Activated B cell treated with CpG ODN at 0.5 μM for 24 hours (primary cell): Measurements from ENCODE around the gene NUDT21. TPM values are rescaled to one million over a fixed set of nuclear protein-coding genes. Genes with fewer than 3 reads are reported as not detected.

ENCODE experiments used
- ATAC-seq: fragments of 200-7000 bp; cut with Tn5 transposase; one replicate; pipeline ENCODE4 v1.10.0; 2021; ENCODE audit warnings: low read depth, mild to moderate bottlenecking, moderate library complexity
- CTCF ChIA-PET: fragments of 350-600 bp; sonication (Branson Sonifier 250); formaldehyde crosslinking; loops from one replicate; lab custom pipeline; 2021; ENCODE audit warnings: antibody characterized with exemption; lab: Charles Lee
- POLR2A ChIA-PET: fragments of 350-600 bp; sonication (Branson Sonifier 250); formaldehyde crosslinking; loops from one replicate; lab custom pipeline; 2021; ENCODE audit warnings: antibody characterized with exemption; lab: Charles Lee
- DNase-seq: peaks from one replicate; pipeline ENCODE4 v3.0.0; 2022
- H3K27ac Mint-ChIP-seq: one replicate; pipeline ENCODE4 v1.8.0; 2020; ENCODE audit warnings: mixed read lengths
- H3K27me3 Mint-ChIP-seq: one replicate; pipeline ENCODE4 v1.8.0; 2021; ENCODE audit warnings: mixed read lengths
- H3K36me3 Mint-ChIP-seq: one replicate; pipeline ENCODE4 v1.8.0; 2021; ENCODE audit warnings: low read depth, mixed read lengths
- H3K4me1 Mint-ChIP-seq: one replicate; pipeline ENCODE4 v1.8.0; 2021; ENCODE audit warnings: mixed read lengths
- H3K4me3 Mint-ChIP-seq: one replicate; pipeline ENCODE4 v1.8.0; 2020; ENCODE audit warnings: mild to moderate bottlenecking, mixed read lengths
- H3K9me3 Mint-ChIP-seq: one replicate; pipeline ENCODE4 v1.8.0; 2020; ENCODE audit warnings: mixed read lengths
- intact Hi-C: fragments of 100-400 bp; cut with micrococcal nuclease; formaldehyde crosslinking; loops from one replicate; pipeline ENCODE4 v1.15.1; 2024
- total RNA-seq: library from RNA; stranded (reverse); gene quantifications from 2 replicates; pipeline ENCODE4 v1.2.3, GENCODE V29; 2022
- TF ChIP-seq, protein P1 (sequence below): fragments of 200-600 bp; IDR thresholded peaks from one replicate; pipeline ENCODE4 v1.8.0; 2022; ENCODE audit warnings: antibody characterized with exemption, mild to moderate bottlenecking

The NUDT21 gene
- total RNA-seq, 1 donor from 2014 or later = 111 TPM

- no peak for ATAC-seq
- H3K27ac Mint-ChIP-seq = no peak overlapping the region
- H3K4me1 Mint-ChIP-seq = no peaks in the 10 kb centered on the region
- TF ChIP-seq, protein P1, sequence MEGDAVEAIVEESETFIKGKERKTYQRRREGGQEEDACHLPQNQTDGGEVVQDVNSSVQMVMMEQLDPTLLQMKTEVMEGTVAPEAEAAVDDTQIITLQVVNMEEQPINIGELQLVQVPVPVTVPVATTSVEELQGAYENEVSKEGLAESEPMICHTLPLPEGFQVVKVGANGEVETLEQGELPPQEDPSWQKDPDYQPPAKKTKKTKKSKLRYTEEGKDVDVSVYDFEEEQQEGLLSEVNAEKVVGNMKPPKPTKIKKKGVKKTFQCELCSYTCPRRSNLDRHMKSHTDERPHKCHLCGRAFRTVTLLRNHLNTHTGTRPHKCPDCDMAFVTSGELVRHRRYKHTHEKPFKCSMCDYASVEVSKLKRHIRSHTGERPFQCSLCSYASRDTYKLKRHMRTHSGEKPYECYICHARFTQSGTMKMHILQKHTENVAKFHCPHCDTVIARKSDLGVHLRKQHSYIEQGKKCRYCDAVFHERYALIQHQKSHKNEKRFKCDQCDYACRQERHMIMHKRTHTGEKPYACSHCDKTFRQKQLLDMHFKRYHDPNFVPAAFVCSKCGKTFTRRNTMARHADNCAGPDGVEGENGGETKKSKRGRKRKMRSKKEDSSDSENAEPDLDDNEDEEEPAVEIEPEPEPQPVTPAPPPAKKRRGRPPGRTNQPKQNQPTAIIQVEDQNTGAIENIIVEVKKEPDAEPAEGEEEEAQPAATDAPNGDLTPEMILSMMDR = no peak
- intact Hi-C loops = no loop called here
- H3K9me3 Mint-ChIP-seq = no peaks in the 10 kb centered on the region
- no peak for DNase-seq
- no peaks in the 10 kb centered on the region for H3K27me3 Mint-ChIP-seq
- H3K4me3 Mint-ChIP-seq = no peak overlapping the region
- peaks cover 69% of the 10 kb centered on the region for H3K36me3 Mint-ChIP-seq
- ChIA-PET POLR2A (no interaction called here), CTCF (no interaction called here)
Measured at GRCh38 chr16:56480776-56481467, 29.8 kb upstream of the NUDT21 start.

DNA sequence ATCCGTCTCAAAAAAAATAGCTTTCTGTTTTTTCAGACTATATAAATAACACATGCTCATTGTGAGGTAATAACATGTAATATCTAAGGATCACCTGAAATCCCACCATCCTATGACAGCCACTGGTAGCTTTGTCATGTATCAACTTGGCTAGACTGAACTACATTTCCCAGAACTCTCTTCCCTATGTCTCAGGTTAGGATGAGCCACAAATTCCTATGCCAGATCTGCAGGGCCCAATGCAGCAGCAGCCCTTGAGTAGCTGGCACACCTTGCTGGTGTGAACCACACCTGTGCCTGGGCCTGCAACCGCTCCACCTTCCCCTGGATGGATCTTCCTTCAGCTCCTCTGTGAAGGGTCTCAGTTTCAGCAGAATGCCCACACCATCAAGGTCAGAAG, 28.3 kb upstream of the NUDT21 start:
- ATAC-seq (no peak), DNase-seq (no peak)
- ChIA-PET CTCF (no interaction called here), POLR2A (no interaction called here)
- Mint-ChIP-seq H3K36me3 (peaks cover 71% of the 10 kb centered on the region), H3K9me3 (no peaks in the 10 kb centered on the region), H3K27ac (no peak overlapping the region), H3K4me3 (no peak overlapping the region), H3K27me3 (no peaks in the 10 kb centered on the region), H3K4me1 (no peaks in the 10 kb centered on the region)
- TF ChIP-seq, protein P1 = no peak
- intact Hi-C loops = no loop called here

GRCh38 chr16:56478281-56479049, 27.3 kb upstream of the NUDT21 start:
- Mint-ChIP-seq H3K27me3 (no peaks in the 10 kb centered on the region), H3K27ac (no peak overlapping the region), H3K4me3 (no peak overlapping the region), H3K9me3 (no peaks in the 10 kb centered on the region), H3K4me1 (no peaks in the 10 kb centered on the region), H3K36me3 (peaks cover 72% of the 10 kb centered on the region)
- DNase-seq (no peak), ATAC-seq (no peak)
- intact Hi-C loops = no loop called here
- POLR2A ChIA-PET = no interaction called here
- CTCF ChIA-PET = no interaction called here
- TF ChIP-seq, protein P1 = no peak

GRCh38 chr16:56477096-56477878, 26.2 kb upstream of the NUDT21 start:
- H3K27ac Mint-ChIP-seq = no peak overlapping the region
- H3K36me3 Mint-ChIP-seq = peaks cover 76% of the 10 kb centered on the region
- no peak overlapping the region for H3K4me3 Mint-ChIP-seq
- no peaks in the 10 kb centered on the region for H3K9me3 Mint-ChIP-seq
- DNase-seq (no peak), ATAC-seq (no peak)
- TF ChIP-seq, protein P1 = no peak
- ChIA-PET CTCF (no interaction called here), POLR2A (no interaction called here)
- intact Hi-C loops = no loop called here
- no peaks in the 10 kb centered on the region for H3K27me3 Mint-ChIP-seq
- no peaks in the 10 kb centered on the region for H3K4me1 Mint-ChIP-seq

GRCh38 chr16:56475201-56475600, 24.1 kb upstream of the NUDT21 start:
- POLR2A ChIA-PET = no interaction called here

More at GRCh38 chr16:56475201-56475600, 24.1 kb upstream of the NUDT21 start:
- Mint-ChIP-seq H3K4me1 (no peaks in the 10 kb centered on the region), H3K27ac (no peak overlapping the region), H3K4me3 (no peak overlapping the region), H3K36me3 (peaks cover 81% of the 10 kb centered on the region), H3K27me3 (no peaks in the 10 kb centered on the region), H3K9me3 (no peaks in the 10 kb centered on the region)
- ATAC-seq = no peak
- TF ChIP-seq, protein P1 = no peak
- no peak for DNase-seq
- CTCF ChIA-PET = interaction anchor here (0.8 kb wide), 1 partner anchor 227 kb away, joined by 4 read pairs; no protein-coding TSS in a partner anchor
- intact Hi-C loops = no loop called here
